GM19463 (cell line): ENCODE measurements around the gene NUP42.
"Not testable (repeated sequence)": the region's sequence is repeated elsewhere in the genome, so short reads cannot be mapped to it uniquely, and the experiment has no call there.

ENCODE experiments used
- ATAC-seq: cut with Tn5 transposase; IDR thresholded peaks from one replicate; pipeline ENCODE4 v1.9.1; 2021; ENCODE audit warnings: mild to moderate bottlenecking, moderate library complexity; ENCODE audit not compliant: unreplicated experiment

Gene NUP42

GRCh38 chr7:23200331-23200730 is 18.5 kb downstream of the NUP42 start:
- no peak for ATAC-seq

DNA sequence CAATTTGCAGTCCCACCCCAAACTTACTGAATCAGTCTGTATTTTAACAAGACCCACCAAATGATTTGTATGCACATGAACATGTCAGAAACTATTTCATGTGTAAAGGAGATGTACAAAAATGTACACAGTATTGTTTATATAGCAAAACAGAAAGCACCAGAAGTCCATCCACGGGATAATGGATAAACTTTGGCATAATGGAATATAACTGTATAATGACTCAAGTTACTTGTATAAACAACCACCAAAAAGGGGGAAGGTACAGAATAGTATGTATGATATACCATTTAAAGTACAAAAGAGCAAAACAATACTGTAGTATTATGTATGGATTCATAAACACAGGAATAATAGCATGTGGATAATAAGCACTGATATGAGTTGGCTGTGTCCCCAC is 22.4 kb downstream of the NUP42 start:
- ATAC-seq: no peak

GRCh38 chr7:23205577-23205908 is 23.7 kb downstream of the NUP42 start:
- no peak for ATAC-seq

DNA sequence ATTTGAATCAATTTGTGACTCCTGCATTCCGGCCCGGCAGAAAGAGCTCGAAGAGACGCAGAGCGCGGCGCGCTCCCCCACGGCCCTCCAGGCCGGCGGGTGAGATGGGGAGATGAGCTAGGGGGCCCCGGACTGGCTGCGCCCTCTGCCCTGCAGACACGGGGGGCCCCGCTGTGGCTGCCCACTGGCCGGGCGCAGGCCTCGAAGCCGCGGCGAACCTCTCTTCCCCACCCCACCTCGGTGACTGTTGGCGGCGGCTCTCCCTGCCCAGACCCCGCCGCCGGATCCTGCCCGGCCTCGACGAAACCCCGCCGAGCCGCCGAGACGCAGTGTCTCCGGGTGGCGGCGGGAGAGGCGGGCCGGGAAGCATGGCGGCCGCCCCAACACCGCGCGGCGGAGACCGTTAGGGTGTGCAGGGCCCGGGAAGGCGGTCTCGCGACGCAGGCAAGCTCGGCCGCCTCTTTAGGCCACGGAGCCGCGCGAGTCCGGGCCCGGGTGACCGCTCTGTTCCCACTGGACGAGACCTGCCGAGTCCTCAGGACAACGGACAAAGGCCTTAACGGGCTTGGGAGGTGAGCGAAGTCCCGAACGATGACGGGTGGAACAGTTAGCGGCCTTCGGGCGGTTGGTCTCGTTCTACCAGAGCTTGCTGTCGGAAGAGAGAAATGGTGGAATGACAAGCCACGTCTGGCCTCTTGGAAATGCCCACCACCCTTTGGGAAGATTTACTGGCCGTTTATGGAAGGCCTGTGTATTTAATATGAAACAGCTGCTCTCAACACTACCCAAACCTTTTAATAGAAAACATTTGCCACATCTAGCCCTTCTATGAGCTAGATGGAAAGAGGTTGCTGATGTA is 24.3 kb downstream of the NUP42 start:
- ATAC-seq: no peak

DNA sequence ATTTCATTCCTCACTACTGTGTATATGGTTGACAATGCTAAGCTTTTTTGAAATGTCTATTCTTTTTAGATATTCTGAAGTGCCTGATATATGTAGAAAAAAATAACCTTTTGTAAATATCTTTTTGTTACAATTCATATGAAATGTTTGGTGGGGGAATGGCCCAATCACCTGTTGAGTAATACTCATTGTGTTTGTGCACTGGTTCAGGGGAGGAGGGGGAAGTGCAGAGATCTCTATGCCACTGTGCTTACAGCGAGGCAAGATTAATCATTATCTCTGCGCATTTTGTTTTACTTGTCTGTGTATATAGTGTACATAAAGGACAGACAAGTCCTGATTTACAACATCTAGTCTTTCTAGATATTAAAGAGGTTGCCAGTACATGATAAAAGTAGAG is 25.2 kb downstream of the NUP42 start:
- ATAC-seq: no peak

DNA sequence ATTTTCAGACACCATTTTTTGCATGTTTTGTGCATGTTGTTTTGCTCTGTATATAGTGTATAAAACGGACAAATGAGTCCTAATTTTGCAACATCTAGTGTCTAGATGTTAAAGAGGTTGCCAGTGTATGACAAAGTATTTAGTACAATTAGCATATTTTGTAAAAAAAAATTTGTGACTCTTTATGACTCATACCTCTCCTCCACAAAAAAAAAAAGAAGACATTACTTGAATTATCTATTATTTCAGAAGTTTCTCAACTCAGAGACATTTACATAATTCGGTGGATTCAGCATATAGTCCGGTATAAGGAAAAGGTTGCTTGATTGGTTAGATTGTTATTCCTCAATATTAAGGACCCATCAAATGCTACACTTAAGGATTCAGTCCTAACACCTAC is 26.0 kb downstream of the NUP42 start:
- no peak for ATAC-seq

DNA sequence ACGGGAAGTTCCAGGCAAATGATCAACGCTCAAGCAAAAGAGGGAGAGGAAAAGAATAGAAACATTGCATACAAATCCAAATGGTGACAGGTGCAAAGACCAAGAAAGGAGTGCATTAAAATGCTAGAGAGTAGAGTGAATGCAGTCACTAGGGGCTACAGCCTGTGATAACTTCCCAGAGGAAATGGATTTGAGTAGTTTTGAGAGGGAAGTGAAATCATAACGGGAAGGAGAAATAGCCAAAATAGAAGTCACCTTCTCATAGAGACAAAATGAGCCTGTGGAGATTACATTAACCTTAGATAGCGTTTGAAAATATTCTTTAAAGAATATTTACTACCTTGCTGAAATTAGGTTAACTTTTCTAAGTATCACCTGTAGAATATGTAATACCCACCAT is 26.5 kb downstream of the NUP42 start:
- ATAC-seq: no peak

DNA sequence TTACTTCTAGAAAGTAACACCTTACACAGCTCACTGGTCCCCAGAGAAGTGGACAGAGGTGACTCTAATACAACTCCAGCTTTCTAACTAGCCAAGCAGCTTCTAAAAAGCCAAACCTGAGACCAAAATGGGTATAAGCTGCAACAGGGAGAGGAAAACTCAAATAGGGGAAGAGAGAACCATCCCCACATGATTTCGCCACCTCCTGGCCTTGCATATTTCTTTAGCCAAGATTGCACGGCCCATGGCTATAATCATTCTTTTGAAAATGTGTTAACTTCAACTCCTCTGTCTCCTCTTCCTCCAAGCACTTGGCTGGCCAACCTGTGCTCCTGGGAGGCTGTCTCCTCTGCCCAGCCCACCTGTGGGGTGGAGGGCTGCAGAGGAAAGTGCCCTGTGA is 28.7 kb downstream of the NUP42 start:
- no peak for ATAC-seq

DNA sequence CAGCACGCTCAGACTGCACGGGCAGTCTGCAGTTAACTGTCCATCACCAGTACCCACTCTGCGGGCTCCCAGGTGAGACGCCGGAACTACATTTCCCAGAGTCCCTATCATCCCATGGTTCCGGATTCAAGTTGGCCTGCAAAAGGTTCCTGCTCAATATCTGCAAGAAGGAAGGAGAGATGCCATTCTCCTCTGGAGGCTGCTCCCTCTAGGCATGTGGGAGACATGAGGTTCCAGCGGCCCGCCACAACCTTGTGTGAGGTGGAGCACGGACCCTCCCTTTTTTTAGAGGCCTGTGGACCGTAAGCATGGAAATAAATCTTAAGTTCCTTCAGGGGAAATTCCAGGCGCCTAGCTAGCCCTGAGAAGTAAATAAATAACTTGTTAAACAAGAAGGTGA is 29.7 kb downstream of the NUP42 start:
- no peak for ATAC-seq

DNA sequence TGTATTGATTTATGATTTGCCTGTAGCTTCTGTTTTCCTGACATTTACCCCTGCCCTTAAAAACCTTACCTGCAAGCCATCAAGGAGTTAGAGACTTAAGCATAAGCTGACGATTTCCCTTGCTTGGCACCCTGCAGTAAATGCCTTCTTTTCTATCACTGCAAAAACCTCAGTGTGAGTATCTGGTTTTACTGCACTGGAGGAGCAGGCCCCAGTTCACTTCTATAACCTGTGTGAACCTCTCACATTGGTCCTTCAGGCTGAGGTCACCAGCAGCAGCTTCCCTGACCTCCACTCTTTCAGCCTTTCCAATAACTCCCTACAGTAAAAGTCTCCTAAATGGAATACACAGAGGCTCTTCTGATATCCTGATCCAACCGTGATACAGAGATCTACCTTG is 30.5 kb downstream of the NUP42 start:
- no peak for ATAC-seq

DNA sequence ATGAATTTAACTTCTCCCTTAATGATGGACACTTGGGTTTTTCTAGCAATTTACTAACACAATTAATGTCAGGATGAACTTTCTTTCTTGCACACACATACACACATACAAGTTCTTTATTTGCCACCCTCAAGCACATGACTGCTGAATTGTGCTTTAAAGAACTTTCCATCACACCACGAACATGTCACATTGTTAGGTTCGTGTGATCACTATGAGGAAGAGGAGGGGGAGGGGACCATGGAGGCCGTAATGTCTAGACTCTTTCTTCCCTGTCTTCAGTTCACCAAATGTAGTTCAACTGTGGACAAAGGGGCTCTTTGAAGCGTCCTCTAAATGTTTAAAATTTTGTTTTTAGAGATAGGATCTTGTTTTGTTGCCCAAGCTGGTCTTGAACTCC is 31.0 kb downstream of the NUP42 start:
- no peak for ATAC-seq

DNA sequence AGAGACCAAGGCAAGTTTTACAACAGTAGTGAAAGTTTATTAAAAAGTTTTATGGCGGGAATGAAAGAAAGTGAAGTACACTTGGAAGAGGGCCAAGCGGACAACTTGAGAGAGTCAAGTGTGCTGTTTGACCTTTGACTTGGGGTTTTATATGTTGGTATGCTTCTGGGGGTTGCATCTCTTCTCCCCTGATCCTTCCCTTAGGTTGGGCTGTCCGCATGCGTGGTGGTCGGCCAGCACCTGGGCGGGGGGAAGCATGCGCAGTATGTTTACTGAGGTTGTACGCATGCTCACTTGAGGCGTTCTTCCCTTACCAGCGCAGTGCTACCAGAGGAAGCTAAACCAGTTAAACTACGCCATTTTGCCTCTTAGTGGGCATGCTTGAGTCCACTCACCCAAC is 31.9 kb downstream of the NUP42 start:
- no peak for ATAC-seq

GRCh38 chr7:23214423-23214822 is 32.6 kb downstream of the NUP42 start:
- ATAC-seq: no peak

GRCh38 chr7:23214938-23215337 is 33.1 kb downstream of the NUP42 start:
- no peak for ATAC-seq

- no peak for ATAC-seq
These were observed 34.2 kb downstream of the NUP42 start for GRCh38 chr7:23216021-23216420.

- ATAC-seq: no peak
These were observed 36.3 kb downstream of the NUP42 start for GRCh38 chr7:23218196-23218595.

- ATAC-seq: no peak
These were observed 39.0 kb downstream of the NUP42 start for GRCh38 chr7:23220690-23221305.

DNA sequence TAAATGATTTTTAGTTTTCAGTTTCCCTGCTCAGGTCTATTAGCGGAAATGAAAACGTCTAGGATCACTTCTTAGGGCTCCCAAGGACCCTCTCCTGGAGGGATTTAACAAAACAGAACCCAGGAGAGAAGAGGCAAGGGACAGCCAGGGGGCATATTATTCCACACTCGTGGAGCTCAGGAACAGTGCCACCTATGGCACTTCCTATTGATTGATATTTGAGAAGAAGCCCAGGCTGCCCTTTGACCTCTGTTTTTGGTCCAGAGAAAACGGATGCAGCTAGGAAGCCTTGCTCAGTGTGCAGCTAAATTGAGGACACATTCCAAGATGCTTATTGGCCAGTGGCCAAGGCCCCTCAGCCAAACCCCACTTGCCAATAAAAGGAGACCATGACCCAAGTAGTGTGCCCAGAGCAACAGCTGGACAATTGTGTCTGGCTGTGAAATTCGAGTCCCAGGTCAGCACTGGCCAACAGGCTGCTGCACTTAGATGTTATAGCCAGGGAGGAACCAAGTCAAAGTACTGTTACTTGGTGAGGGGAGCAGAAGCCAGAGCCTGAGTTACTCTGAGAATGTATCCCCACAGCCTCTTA is 40.7 kb downstream of the NUP42 start:
- no peak for ATAC-seq

DNA sequence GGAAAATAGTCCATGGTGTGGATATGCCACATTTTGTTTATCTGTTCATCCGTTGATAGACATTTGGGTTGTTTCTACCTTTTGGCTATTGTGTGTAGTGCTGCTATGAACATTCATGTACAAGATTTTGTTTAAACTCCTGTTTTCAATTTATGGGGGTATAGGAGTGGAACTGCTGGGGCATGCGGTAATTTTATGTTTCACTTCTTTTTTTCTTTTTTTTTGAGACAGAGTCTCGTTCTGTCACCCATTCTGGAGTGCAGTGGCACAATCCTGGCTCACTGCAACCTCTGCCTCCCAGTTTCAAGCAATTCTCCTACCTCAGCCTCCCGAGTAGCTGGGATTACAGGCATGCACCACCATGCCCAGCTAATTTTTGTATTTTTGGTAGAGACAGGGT is 42.5 kb downstream of the NUP42 start:
- ATAC-seq: not testable (repeated sequence)

DNA sequence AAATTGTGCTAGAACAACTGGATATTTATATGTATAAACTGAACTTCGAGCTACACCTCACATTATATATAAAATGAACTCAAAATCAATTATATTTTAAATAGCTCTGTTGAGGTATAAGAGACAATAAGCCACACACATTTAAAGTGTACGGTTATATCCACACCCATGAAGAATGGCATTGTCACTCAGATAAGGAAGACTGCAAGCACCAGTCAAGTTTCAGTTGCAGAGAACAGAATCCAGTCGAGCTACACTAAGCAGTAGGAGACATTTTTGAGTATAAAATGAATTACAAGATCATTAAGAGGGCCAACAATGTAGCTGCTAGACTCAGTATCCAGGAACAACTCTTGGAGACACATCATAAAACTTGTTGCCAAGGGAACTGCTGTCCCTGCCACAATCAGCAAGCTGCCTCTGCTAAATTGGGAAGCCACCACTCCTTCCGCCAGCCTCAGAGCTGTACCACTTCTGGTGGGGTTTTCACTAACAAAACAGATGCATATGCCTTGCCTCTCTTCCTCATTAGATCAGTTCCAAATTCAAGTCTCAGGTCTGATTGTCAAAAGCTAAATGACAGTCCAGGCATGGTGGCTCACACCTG is 45.1 kb downstream of the NUP42 start:
- no peak for ATAC-seq

DNA sequence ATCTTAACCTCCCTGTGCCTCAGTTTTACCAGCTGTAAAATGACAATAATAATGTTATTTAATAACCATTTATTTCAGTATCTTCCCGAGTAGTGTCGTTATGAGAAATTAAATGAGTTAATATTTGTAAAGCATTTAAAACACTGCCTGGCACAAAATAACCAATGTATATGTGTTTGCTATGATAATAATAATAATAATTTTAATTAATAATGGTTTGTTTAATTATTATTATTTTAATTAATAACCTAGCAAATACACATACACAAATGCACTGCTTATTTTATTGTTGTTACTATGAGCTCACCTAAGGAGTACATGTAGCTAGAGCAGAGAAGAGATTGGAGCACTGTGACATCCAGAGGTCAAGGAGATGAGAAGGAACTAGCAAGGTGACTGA is 46.6 kb downstream of the NUP42 start:
- no peak for ATAC-seq

DNA sequence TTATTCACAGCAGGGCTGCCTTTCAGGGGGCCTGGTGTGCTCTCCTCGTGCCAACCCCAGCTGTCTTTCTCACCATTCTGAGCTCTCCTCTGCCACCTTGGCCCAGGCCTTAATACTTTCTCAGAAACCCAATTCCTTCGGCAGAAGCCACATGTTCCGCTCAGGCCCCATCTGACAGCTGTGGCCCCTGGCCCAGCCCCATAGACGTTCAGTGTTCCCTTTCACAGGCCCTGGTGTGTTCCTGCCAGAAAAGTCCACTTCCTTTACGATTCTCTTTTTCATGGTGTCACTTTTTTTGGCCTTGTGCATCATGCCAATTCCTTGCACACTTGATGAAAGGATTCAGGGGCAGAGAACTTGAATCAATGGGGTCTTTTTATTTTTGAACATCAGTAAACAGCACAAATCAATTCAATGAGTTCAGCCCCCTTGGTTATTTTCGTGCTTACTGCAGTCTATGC is 48.8 kb downstream of the NUP42 start:
- ATAC-seq: no peak
